IgD-negative memory B cell (primary cell): Measurements from ENCODE around the gene MRTFA. TPM values are rescaled to one million over a fixed set of nuclear protein-coding genes. Genes with fewer than 3 reads are reported as not detected.
"Not testable (repeated sequence)": the region's sequence is repeated elsewhere in the genome, so short reads cannot be mapped to it uniquely, and the experiment has no call there.

Source experiments
- H3K27ac Mint-ChIP-seq, 3 donors: one replicate each; pipeline ENCODE4 v1.8.0; 2020 to 2022; ENCODE audit warnings: mild to moderate bottlenecking in 3 of 3, mixed read lengths in 3 of 3, moderate library complexity in 1 of 3
- H3K27me3 Mint-ChIP-seq: one replicate; pipeline ENCODE4 v1.8.0; 2021; ENCODE audit warnings: mixed read lengths
- H3K36me3 Mint-ChIP-seq: one replicate; pipeline ENCODE4 v1.8.0; 2020; ENCODE audit warnings: mild to moderate bottlenecking, mixed read lengths
- H3K4me1 Mint-ChIP-seq, 3 donors: one replicate each; pipeline ENCODE4 v1.8.0; 2020 to 2022; ENCODE audit warnings: mixed read lengths in 3 of 3, mild to moderate bottlenecking in 1 of 3
- H3K4me3 Mint-ChIP-seq, 4 donors: one replicate each; pipeline ENCODE4 v1.8.0; 2020 to 2022; ENCODE audit warnings: mild to moderate bottlenecking in 4 of 4, mixed read lengths in 4 of 4, moderate library complexity in 3 of 4
- H3K9me3 Mint-ChIP-seq, 3 donors: one replicate each; pipeline ENCODE4 v1.8.0; 2020 to 2021; ENCODE audit warnings: mixed read lengths in 3 of 3, mild to moderate bottlenecking in 1 of 3
- polyA plus RNA-seq: library from polyadenylated mRNA; unstranded; fragments of 300-500 nt; fragmentation: Illumina TruSeq; gene quantifications from one replicate; pipeline ENCODE4 v1.2.3, GENCODE V29; 2021

MRTFA gene
- polyA plus RNA-seq, 1 donor from 2014 or later, result 17.2 TPM

GRCh38 chr22:40552070-40552469 is 84.4 kb downstream of the MRTFA start:
- peaks cover 11% of the 10 kb centered on the region for H3K36me3 Mint-ChIP-seq
- no peak overlapping the region for H3K27ac Mint-ChIP-seq
- H3K9me3 Mint-ChIP-seq, result peaks cover 0 to 13% (median 3%) of the 10 kb centered on the region in 3 donors
- peaks cover 5 to 13% (median 6%) of the 10 kb centered on the region in 3 donors for H3K4me1 Mint-ChIP-seq
- H3K27me3 Mint-ChIP-seq, result no peaks in the 10 kb centered on the region
- no peak overlapping the region for H3K4me3 Mint-ChIP-seq

GRCh38 chr22:40547729-40548143 is 88.8 kb downstream of the MRTFA start:
- Mint-ChIP-seq H3K4me3 (no peak overlapping the region), H3K9me3 (peaks cover 0 to 8% (median 1%) of the 10 kb centered on the region in 3 donors), H3K27me3 (no peaks in the 10 kb centered on the region), H3K4me1 (peaks cover 0 to 10% (median 8%) of the 10 kb centered on the region in 3 donors), H3K36me3 (peaks cover 11% of the 10 kb centered on the region), H3K27ac (no peak overlapping the region)

GRCh38 chr22:40544758-40545157 is 91.8 kb downstream of the MRTFA start:
- H3K27me3 Mint-ChIP-seq, result no peaks in the 10 kb centered on the region
- H3K4me1 Mint-ChIP-seq, result peaks cover 6 to 17% (median 10%) of the 10 kb centered on the region in 3 donors
- peaks cover 7% of the 10 kb centered on the region for H3K36me3 Mint-ChIP-seq
- no peak overlapping the region for H3K27ac Mint-ChIP-seq
- no peaks in the 10 kb centered on the region for H3K9me3 Mint-ChIP-seq
- H3K4me3 Mint-ChIP-seq, result no peak overlapping the region

- Mint-ChIP-seq H3K27me3 (no peaks in the 10 kb centered on the region), H3K4me3 (no peak overlapping the region), H3K4me1 (peaks cover 6 to 17% (median 6%) of the 10 kb centered on the region in 3 donors), H3K36me3 (peaks cover 3% of the 10 kb centered on the region), H3K9me3 (no peaks in the 10 kb centered on the region), H3K27ac (peak overlapping the region in 2 of 3 donors; percentile 16 to 36)
Observed at GRCh38 chr22:40542821-40543540, 93.5 kb downstream of the MRTFA start.

GRCh38 chr22:40541300-40541699 is 95.2 kb downstream of the MRTFA start:
- no peak overlapping the region for H3K27ac Mint-ChIP-seq
- H3K4me3 Mint-ChIP-seq, result no peak overlapping the region
- H3K27me3 Mint-ChIP-seq, result no peaks in the 10 kb centered on the region
- peaks cover 3% of the 10 kb centered on the region for H3K36me3 Mint-ChIP-seq
- no peaks in the 10 kb centered on the region for H3K9me3 Mint-ChIP-seq
- H3K4me1 Mint-ChIP-seq, result peaks cover 6 to 13% (median 6%) of the 10 kb centered on the region in 3 donors

GRCh38 chr22:40540265-40540664 is 96.3 kb downstream of the MRTFA start:
- peak overlapping the region in 1 of 3 donors; percentile 19 for H3K27ac Mint-ChIP-seq
- no peaks in the 10 kb centered on the region for H3K9me3 Mint-ChIP-seq
- peak overlapping the region in 1 of 4 donors; percentile 83 for H3K4me3 Mint-ChIP-seq
- peaks cover 6 to 17% (median 9%) of the 10 kb centered on the region in 3 donors for H3K4me1 Mint-ChIP-seq
- H3K27me3 Mint-ChIP-seq, result no peaks in the 10 kb centered on the region
- H3K36me3 Mint-ChIP-seq, result peaks cover 2% of the 10 kb centered on the region

GRCh38 chr22:40536149-40536548 is 100.4 kb downstream of the MRTFA start:
- not testable (repeated sequence) for H3K4me3 Mint-ChIP-seq, H3K9me3 Mint-ChIP-seq, H3K27ac Mint-ChIP-seq, H3K36me3 Mint-ChIP-seq, H3K27me3 Mint-ChIP-seq
- peaks cover 38 to 46% (median 43%) of the 10 kb centered on the region in 3 donors for H3K4me1 Mint-ChIP-seq

- Mint-ChIP-seq H3K4me1 (peaks cover 39 to 47% (median 45%) of the 10 kb centered on the region in 3 donors), H3K27ac (peak overlapping the region in 1 of 3 donors; percentile 80)
Observed at GRCh38 chr22:40535642-40536041, 100.9 kb downstream of the MRTFA start.

GRCh38 chr22:40535189-40535512 is 101.4 kb downstream of the MRTFA start:
- peaks cover 43 to 50% (median 48%) of the 10 kb centered on the region in 3 donors for H3K4me1 Mint-ChIP-seq
- H3K36me3 Mint-ChIP-seq, result peaks cover 2% of the 10 kb centered on the region
- peak overlapping the region in 2 of 4 donors; percentile 58 to 70 for H3K4me3 Mint-ChIP-seq
- H3K27ac Mint-ChIP-seq, result peak overlapping the region; percentile 36 to 80 (median 38)
- H3K9me3 Mint-ChIP-seq, result no peaks in the 10 kb centered on the region
- no peaks in the 10 kb centered on the region for H3K27me3 Mint-ChIP-seq

More at GRCh38 chr22:40535642-40536041, 100.9 kb downstream of the MRTFA start:
- Mint-ChIP-seq H3K36me3 (peaks cover 2% of the 10 kb centered on the region), H3K9me3 (no peaks in the 10 kb centered on the region), H3K4me3 (no peak overlapping the region), H3K27me3 (no peaks in the 10 kb centered on the region)

GRCh38 chr22:40534379-40535188 is 101.9 kb downstream of the MRTFA start:
- Mint-ChIP-seq H3K36me3 (peaks cover 2% of the 10 kb centered on the region), H3K27me3 (no peaks in the 10 kb centered on the region), H3K4me1 (peaks cover 43 to 54% (median 53%) of the 10 kb centered on the region in 3 donors), H3K27ac (peak overlapping the region; percentile 36 to 89 (median 38)), H3K4me3 (peak overlapping the region in 3 of 4 donors; percentile 34 to 70 (median 58)), H3K9me3 (no peaks in the 10 kb centered on the region)

- no peaks in the 10 kb centered on the region for H3K27me3 Mint-ChIP-seq
Observed at GRCh38 chr22:40533712-40534378, 102.7 kb downstream of the MRTFA start.

GRCh38 chr22:40531951-40532900 is 104.3 kb downstream of the MRTFA start:
- Mint-ChIP-seq H3K36me3 (peaks cover 6% of the 10 kb centered on the region), H3K4me1 (peaks cover 43 to 57% (median 56%) of the 10 kb centered on the region in 3 donors), H3K27me3 (no peaks in the 10 kb centered on the region), H3K9me3 (no peaks in the 10 kb centered on the region), H3K27ac (peak overlapping the region in 2 of 3 donors; percentile 29 to 83), H3K4me3 (peak overlapping the region; percentile 3 to 73 (median 12))

More at GRCh38 chr22:40533712-40534378, 102.7 kb downstream of the MRTFA start:
- peak overlapping the region in 3 of 4 donors; percentile 73 to 88 (median 81) for H3K4me3 Mint-ChIP-seq
- peaks cover 43 to 56% (median 53%) of the 10 kb centered on the region in 3 donors for H3K4me1 Mint-ChIP-seq
- H3K27ac Mint-ChIP-seq, result peak overlapping the region in 2 of 3 donors; percentile 0 to 89
- H3K9me3 Mint-ChIP-seq, result no peaks in the 10 kb centered on the region
- peaks cover 4% of the 10 kb centered on the region for H3K36me3 Mint-ChIP-seq

- Mint-ChIP-seq H3K4me3 (peak overlapping the region in 1 of 4 donors; percentile 39), H3K4me1 (peaks cover 51 to 61% (median 54%) of the 10 kb centered on the region in 3 donors)
- H3K27ac Mint-ChIP-seq, result not testable (repeated sequence)
Observed at GRCh38 chr22:40530391-40530790, 106.1 kb downstream of the MRTFA start.

GRCh38 chr22:40529821-40530220 is 106.7 kb downstream of the MRTFA start:
- Mint-ChIP-seq H3K9me3 (no peaks in the 10 kb centered on the region), H3K4me3 (peak overlapping the region in 1 of 4 donors; percentile 39), H3K27ac (no peak overlapping the region), H3K27me3 (no peaks in the 10 kb centered on the region), H3K4me1 (peaks cover 48 to 59% (median 48%) of the 10 kb centered on the region in 3 donors), H3K36me3 (peaks cover 6% of the 10 kb centered on the region)

More at GRCh38 chr22:40530391-40530790, 106.1 kb downstream of the MRTFA start:
- not testable (repeated sequence) for H3K36me3 Mint-ChIP-seq, H3K9me3 Mint-ChIP-seq, H3K27me3 Mint-ChIP-seq
